Activated effector memory CD4-positive, alpha-beta T cell treated with Interleukin-2 at 50 U/mL for 16 hours (primary cell): ENCODE measurements around the gene CPE.

Experiments used
- DNase-seq: peaks from one replicate; pipeline ENCODE4 v3.0.0-alpha.2; 2020

The CPE gene

GRCh38 chr4:165367040-165367439, 11.8 kb upstream of the CPE start:
- DNase-seq = no peak

GRCh38 chr4:165368114-165368513, 10.7 kb upstream of the CPE start:
- no peak for DNase-seq

DNA sequence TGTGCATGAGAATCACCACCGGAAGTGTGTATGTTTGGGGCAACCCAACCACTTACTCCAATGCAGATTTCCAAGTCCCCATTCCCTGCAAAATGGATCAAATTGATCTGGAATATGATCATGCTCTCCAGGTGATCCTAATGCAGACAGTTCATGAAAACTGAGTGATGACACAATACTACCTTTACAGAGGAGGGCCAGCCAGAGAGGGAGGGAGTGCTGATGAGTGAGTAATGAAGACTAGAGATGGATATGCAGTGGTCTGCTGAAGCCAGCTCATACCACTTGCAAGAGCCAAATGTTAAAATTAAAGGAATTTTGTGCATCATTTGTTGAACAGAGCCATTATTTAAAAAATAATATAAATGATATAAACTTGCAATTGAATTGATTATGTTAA, 10.2 kb upstream of the CPE start:
- no peak for DNase-seq

DNA sequence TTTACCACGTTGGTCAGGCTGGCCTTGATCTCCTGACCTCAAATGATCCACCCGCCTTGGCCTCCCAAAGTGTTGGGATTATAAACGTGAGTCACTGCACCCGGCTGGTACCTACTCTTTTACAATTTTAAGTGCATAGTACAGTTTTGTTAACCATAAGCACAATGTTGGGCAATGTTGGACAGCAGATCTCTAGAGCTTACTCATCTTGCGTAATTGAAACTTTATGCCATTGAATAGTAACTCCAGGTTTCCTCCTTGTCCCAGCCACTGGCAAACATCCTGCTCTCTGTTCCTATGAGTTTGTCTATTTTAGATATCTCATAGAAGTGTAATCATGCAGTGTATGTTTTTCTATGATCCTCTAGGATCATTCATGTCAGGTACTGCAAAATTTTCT, 9.3 kb upstream of the CPE start:
- DNase-seq = no peak

DNA sequence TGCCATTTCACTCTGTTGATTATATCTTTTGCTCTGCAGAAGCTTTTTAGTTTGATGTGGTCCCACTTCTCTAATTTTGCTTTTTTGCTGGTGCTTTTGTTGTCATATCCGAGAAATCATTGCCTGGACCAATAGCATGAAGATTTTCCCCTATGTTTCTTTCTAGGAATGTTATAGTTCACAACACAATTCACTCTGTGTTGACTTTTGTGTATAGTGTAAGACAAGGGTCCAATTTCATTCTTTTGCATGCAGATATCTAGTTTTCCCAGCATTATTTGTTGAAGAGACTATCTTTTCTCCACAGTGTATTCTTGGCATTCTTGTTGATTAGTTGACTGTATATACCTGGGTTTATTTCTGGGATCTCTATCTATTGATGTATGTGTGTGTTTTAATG, 8.3 kb upstream of the CPE start:
- DNase-seq = no peak

DNA sequence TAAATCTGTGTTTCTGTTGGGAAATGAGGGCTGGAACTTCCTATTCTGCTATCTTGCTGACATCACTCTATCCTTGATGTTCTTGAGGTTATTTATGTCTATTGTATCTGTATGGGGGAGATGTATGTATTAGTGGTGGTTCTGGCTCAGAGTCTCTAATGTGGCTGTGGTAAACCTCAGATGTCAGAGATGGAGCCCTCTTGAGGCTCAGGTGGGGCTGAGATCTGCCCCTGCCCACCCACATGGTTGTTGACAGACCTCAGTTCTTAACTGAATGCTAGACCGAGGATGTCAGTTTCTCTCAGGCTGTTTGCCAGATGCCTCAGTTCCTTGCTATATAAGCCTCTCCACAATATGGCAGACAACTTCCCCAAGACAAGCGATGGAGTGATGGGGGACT, 3.3 kb upstream of the CPE start:
- no peak for DNase-seq

- no peak for DNase-seq
These were observed 437 bp upstream of the CPE start for GRCh38 chr4:165378398-165378744.

GRCh38 chr4:165379678-165380064, 863 bp downstream of the CPE start:
- DNase-seq = no peak

- DNase-seq = no peak
These were observed 2.0 kb downstream of the CPE start for GRCh38 chr4:165380805-165381204.

GRCh38 chr4:165381821-165382373, 3.1 kb downstream of the CPE start:
- no peak for DNase-seq

GRCh38 chr4:165382640-165383039, 3.8 kb downstream of the CPE start:
- DNase-seq = no peak

- DNase-seq = no peak
These were observed 4.8 kb downstream of the CPE start for GRCh38 chr4:165383591-165384073.

DNA sequence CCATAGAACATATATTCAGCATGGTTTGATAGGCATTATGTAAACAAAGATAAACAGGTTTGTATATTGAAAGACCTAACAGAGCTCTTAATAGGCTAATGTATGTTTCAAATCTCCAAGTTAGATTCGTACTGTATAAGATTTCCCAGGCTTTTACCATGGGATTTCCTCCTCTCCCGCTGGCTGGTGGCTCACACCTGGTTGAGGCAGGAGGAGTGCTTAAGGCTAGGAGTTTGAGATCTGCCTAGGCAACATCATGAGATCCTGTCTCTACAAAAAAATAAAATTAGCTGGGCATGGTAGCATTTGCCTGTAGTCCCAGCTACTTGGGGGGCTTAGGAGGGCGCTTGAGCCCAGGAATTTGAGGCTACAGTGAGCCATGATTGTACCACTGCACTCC, 5.4 kb downstream of the CPE start:
- DNase-seq = no peak

GRCh38 chr4:165384598-165384997, 5.8 kb downstream of the CPE start:
- no peak for DNase-seq

DNA sequence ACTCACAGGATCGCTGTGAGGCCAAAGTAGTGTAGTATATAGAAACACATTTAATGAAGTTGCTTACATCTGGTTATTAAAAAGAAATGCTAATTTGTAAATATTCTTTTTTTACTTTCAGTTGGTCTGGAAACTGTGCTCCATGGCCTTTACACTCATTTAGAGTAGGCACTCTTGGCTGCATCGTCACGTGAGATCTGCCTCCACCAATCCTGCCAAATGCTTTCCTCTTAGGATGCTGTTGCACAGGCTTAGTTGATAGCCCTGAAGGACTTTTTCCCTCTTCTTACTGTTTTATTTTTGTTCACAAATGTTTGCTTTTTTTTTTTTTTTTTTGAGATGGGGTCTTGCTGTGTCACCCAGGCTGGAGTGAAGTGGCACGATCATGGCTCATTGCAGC, 6.3 kb downstream of the CPE start:
- DNase-seq = no peak

GRCh38 chr4:165386328-165386727, 7.5 kb downstream of the CPE start:
- no peak for DNase-seq

GRCh38 chr4:165388756-165389155, 9.9 kb downstream of the CPE start:
- DNase-seq = no peak

GRCh38 chr4:165393051-165393450, 14.2 kb downstream of the CPE start:
- DNase-seq = no peak

- DNase-seq = no peak
These were observed 14.9 kb downstream of the CPE start for GRCh38 chr4:165393704-165394103.

DNA sequence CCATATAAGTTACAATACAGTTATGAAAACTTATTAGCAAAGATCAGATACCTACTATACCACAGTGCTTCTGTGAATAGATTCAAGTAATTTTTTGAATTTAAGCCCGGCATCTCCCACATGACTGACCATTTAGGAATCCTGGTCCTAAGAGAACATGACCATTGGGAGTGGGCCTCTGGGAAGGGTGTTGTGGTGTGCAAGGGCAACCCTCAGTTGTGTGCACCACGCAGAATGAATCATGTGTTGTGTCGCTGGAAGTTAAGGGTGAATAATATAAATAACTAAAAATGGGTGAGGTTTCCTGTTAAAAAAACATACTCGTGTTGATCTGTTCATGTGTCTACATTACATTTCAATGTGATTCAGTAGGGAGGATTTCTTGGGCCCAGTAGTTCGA, 15.5 kb downstream of the CPE start:
- DNase-seq = no peak

DNA sequence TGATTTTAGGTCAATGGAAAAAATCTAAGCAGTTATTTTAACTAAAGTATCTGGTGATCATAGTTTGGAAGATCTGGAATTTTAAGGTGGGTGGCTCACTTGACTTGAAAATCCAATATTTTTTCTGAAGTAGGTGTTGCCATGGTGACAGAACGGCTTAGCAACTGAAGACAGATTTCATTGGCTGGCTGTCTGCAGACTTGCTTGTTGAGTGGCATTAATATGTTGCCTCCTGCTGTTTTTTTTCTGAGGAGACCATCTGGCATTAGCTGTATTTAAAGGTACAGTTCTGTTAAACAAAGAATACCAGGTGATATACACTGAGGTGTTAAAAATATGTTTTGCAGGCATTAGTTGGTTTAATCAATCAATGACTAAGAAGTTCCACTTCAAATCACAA, 19.8 kb downstream of the CPE start:
- no peak for DNase-seq

DNA sequence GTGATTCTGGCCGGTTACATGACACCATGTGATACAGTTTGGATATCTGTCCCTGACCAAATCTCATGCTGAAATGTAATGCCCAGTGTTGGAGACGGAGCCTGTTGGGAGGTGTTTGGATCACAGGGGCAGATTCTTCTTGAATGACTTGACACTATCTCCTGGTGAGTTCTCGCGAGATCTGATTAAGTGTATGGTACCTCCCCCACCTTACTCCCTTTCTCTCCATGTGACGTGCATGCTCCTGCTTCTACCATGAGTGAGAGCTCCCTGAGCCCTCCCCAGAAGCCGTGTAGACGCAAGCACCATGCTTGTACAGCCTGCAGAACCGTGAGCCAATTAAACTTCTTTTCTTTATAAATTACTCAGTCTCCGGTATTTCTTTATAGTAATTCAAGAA, 23.6 kb downstream of the CPE start:
- no peak for DNase-seq

- DNase-seq = no peak
These were observed 24.2 kb downstream of the CPE start for GRCh38 chr4:165403048-165403447.

GRCh38 chr4:165403637-165404036, 24.8 kb downstream of the CPE start:
- DNase-seq = no peak

DNA sequence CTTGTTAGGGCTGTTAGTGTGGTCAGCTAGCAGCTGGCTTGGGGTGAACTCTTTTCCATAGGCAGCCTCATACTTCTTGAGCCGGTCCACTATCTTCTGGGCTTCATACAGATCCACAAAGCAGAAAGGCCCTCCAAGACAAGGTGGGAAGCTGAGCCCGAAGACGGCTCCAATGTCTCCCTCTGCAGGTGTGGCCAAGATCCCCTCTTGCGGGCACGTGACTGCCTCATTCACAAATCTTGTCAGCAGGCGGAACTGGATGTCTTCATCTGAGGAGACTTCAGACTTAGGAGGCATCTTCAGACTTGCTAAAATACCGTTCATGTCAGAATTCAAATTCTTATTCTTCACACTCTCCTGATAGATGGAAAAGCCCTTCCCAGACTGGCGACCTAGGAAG, 25.3 kb downstream of the CPE start:
- no peak for DNase-seq

DNA sequence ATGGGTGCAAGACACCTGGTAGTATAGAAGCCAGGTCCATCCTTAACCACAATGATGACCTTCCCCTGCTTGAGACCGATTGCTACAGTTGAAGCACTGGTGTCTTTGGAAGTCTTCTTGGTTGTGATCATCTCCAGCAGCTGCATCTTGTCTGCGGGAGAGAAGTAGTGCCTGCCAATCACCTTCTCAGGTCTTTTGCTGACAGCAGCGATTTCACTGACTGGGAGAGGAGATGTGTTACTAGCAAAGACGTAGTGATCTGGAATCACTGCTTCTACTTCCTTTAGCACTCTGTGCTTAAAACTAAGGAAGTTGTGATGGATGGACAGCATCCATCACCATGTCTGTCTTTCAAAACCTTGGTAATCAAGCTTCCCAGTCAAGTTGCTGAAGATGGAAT, 25.9 kb downstream of the CPE start:
- DNase-seq = no peak
